ENCODE results near the gene CAMSAP1. TPM values are rescaled to one million over a fixed set of nuclear protein-coding genes. Genes with fewer than 3 reads are reported as not detected.

CAMSAP1 gene
- total RNA-seq, 4 donors from 2014 or later = 31.2 to 85.3 (median 51.6) TPM

DNA sequence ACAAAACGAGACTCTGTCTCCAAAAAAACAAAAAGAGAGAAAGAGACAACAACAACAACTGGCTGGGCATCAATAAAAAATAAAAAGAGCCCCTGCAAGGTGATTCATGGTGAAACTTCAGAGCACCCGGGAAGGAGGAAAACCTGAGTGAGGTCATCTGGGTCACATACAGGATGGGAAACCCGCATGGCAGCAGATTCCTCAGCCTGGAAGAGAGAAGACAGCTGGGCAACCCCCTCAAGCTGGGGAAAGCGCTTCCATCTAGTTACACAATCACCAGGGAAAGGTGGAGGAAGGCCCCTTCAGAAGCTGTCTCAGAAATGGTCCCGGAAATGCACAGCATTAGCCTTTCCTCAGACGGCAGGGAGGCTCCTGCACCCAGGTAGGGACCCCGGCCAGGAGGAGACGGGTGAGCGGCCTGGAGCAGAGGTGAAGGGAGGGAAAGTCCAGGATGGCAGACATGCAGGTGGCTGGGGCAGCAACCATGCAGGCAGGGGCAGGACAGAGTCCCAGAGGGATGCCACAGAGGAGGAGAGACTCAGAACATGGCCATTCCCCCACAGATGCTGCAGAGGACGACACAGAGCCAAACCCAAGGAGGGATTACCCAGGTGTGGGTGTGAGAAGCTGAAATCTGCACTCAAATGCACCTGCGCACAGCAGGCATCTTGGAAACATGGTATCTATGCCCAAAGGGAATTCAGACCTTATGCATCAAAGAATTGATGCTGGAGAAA lies 29.4 kb downstream of the CAMSAP1 start:
- intact Hi-C loops (cut with DNase I) = no loop called here
- no peak for DNase-seq
- Histone ChIP-seq H3K27ac (no peak overlapping the region), H3K9me3 (no peaks in the 10 kb centered on the region), H3K4me1 (peaks cover 0 to 28% (median 0%) of the 10 kb centered on the region in 3 donors), H3K27me3 (no peaks in the 10 kb centered on the region), H3K4me3 (no peak overlapping the region), H3K36me3 (peaks cover 0 to 55% (median 0%) of the 10 kb centered on the region in 3 donors)
- TF ChIP-seq POLR2A (IDR thresholded peaks at IDR 0.05) (no peak), CTCF (IDR thresholded peaks at IDR 0.05) (no peak)
- 52 to 63% methylated on average over 5 to 11 of the region's 11 CpGs for WGBS, 2 donors

GRCh38 chr9:135876936-135877335 lies 30.4 kb downstream of the CAMSAP1 start:
- intact Hi-C loops (cut with DNase I) = no loop called here
- TF ChIP-seq POLR2A (IDR thresholded peaks at IDR 0.05) (no peak), CTCF (IDR thresholded peaks at IDR 0.05) (no peak)
- Histone ChIP-seq H3K4me1 (peaks cover 0 to 17% (median 0%) of the 10 kb centered on the region in 3 donors), H3K4me3 (no peak overlapping the region), H3K36me3 (peaks cover 0 to 45% (median 0%) of the 10 kb centered on the region in 3 donors), H3K9me3 (no peaks in the 10 kb centered on the region), H3K27me3 (no peaks in the 10 kb centered on the region), H3K27ac (no peak overlapping the region)
- DNase-seq = no peak
- WGBS, 2 donors = 78 to 93% methylated on average over 6 of the region's 6 CpGs

- Histone ChIP-seq H3K27ac (no peak overlapping the region), H3K9me3 (no peaks in the 10 kb centered on the region), H3K4me1 (peaks cover 0 to 15% (median 0%) of the 10 kb centered on the region in 3 donors), H3K4me3 (no peak overlapping the region), H3K36me3 (peaks cover 0 to 25% (median 0%) of the 10 kb centered on the region in 3 donors), H3K27me3 (no peaks in the 10 kb centered on the region)
- no peak for DNase-seq
- intact Hi-C loops (cut with DNase I) = no loop called here
- 87 to 89% methylated on average over 4 to 5 of the region's 5 CpGs for WGBS, 2 donors
- TF ChIP-seq POLR2A (IDR thresholded peaks at IDR 0.05) = no peak
- TF ChIP-seq CTCF (IDR thresholded peaks at IDR 0.05) = no peak
Measured at GRCh38 chr9:135874859-135875258, 32.5 kb downstream of the CAMSAP1 start.

DNA sequence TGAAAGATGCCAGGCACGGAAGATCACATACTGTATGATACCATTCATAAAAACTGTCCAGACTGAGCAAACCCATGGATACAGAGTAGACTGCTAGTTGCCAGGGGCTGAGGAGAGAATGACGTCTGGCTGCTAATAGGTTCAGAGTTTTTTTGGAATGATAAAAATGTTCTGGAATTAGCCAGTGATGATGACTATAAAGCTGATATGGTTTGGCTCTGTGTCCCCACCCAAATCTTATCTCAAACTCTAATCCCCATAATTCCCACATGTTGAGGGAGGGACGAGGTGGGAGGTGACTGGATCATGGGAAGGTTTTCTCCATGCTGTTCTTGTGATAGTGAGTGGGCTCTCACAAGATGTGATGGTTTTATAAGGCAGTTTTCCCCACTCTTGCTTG lies 37.4 kb downstream of the CAMSAP1 start:
- H3K27ac ChIP-seq = no peak overlapping the region
- no peaks in the 10 kb centered on the region for H3K27me3 ChIP-seq
- intact Hi-C loops (cut with DNase I) = no loop called here
- peaks cover 0 to 8% (median 0%) of the 10 kb centered on the region in 3 donors for H3K4me1 ChIP-seq
- no peak overlapping the region for H3K4me3 ChIP-seq
- DNase-seq = no peak
- H3K36me3 ChIP-seq = peaks cover 8 to 12% (median 9%) of the 10 kb centered on the region in 3 donors
- H3K9me3 ChIP-seq = no peaks in the 10 kb centered on the region
- TF ChIP-seq CTCF (IDR thresholded peaks at IDR 0.05) (no peak), POLR2A (IDR thresholded peaks at IDR 0.05) (no peak)
- WGBS, 2 donors = 84 to 90% methylated on average over 3 of the region's 3 CpGs

DNA sequence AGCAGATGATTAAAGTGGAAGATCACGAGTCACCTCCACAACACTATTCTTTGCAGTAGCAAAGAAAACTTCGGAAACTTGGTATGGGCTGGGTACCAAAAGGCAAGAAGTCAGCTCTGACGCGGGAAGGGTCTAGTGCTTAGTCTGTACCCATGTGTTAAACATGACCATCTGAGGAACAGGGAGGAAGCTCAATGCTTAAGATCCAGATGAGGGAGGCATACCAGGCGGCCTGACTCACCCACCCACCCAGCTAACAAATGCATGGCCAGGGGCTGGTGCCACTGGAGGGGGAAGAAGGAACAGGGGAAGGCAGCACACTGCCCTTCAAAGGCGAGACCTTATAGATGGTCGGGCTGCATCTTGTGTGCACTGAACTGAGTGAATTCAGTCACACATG lies 41.8 kb downstream of the CAMSAP1 start:
- Histone ChIP-seq H3K4me1 (peaks cover 0 to 17% (median 0%) of the 10 kb centered on the region in 3 donors), H3K27ac (no peak overlapping the region), H3K36me3 (peaks cover 8 to 46% (median 9%) of the 10 kb centered on the region in 3 donors), H3K9me3 (no peaks in the 10 kb centered on the region), H3K27me3 (no peaks in the 10 kb centered on the region), H3K4me3 (no peak overlapping the region)
- WGBS, 2 donors = 76 to 92% methylated on average over 7 of the region's 7 CpGs
- intact Hi-C loops (cut with DNase I) = no loop called here
- no peak for TF ChIP-seq POLR2A (IDR thresholded peaks at IDR 0.05)
- no peak for TF ChIP-seq CTCF (IDR thresholded peaks at IDR 0.05)
- no peak for DNase-seq

All from esophagus squamous epithelium (tissue), 5 donors.